ENCODE measurements around the gene TNIP1.

Gene TNIP1

GRCh38 chr5:151008210-151008491 is 72.7 kb downstream of the TNIP1 start:
- DNase-seq, result no peak
- no peaks in the 10 kb centered on the region for H3K9me3 Mint-ChIP-seq
- ATAC-seq, result no peak
- H3K27me3 Mint-ChIP-seq, result peaks cover 10% of the 10 kb centered on the region
- H3K4me1 Mint-ChIP-seq, result no peaks in the 10 kb centered on the region
- no peak overlapping the region for H3K4me3 Mint-ChIP-seq
- H3K27ac Mint-ChIP-seq, result no peak overlapping the region
- H3K36me3 Mint-ChIP-seq (ENCODE audit: low read depth), result no peaks in the 10 kb centered on the region

- peaks cover 10% of the 10 kb centered on the region for H3K27me3 Mint-ChIP-seq
- H3K27ac Mint-ChIP-seq, result no peak overlapping the region
- H3K9me3 Mint-ChIP-seq, result no peaks in the 10 kb centered on the region
- no peak for ATAC-seq
- DNase-seq, result no peak
- H3K4me3 Mint-ChIP-seq, result no peak overlapping the region
- H3K4me1 Mint-ChIP-seq, result no peaks in the 10 kb centered on the region
- H3K36me3 Mint-ChIP-seq (ENCODE audit: low read depth), result no peaks in the 10 kb centered on the region
These were observed 73.2 kb downstream of the TNIP1 start for GRCh38 chr5:151007430-151008209.

GRCh38 chr5:151006704-151007334 is 74.0 kb downstream of the TNIP1 start:
- no peak for DNase-seq
- H3K27ac Mint-ChIP-seq, result no peak overlapping the region
- ATAC-seq, result no peak
- H3K9me3 Mint-ChIP-seq, result no peaks in the 10 kb centered on the region
- no peak overlapping the region for H3K4me3 Mint-ChIP-seq
- H3K36me3 Mint-ChIP-seq (ENCODE audit: low read depth), result no peaks in the 10 kb centered on the region
- H3K27me3 Mint-ChIP-seq, result peaks cover 10% of the 10 kb centered on the region
- no peaks in the 10 kb centered on the region for H3K4me1 Mint-ChIP-seq

DNA sequence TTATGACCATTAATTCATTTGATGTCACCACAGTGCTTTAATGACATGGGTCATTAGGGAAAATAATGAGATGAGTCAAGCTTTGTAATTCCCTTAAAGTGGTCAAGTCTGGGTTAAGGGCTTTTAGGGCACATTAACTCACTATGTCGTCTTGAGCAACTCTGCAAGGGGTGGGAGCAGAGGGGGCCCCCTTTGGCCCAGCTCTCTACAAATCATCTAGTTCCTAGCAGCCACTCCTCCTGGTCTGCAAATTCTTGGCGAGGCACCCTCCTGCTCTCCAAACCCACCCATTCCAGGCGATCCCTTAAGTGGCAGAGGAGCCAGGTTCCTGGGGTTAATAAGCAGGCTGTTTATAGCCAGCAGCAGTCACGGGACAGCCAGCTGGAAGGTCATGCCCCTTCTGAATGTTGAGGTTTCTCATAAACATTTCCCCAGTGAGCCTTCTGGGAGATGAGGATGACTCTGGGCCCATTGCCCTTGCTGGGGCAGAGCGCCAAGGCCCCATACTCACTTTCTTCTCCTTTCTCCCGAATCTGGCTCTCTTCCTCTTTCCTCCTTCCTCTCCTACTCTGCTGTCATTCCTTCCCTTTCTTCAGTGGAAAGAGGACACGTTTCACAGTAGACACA is 74.8 kb downstream of the TNIP1 start:
- ATAC-seq, result no peak
- no peak overlapping the region for H3K4me3 Mint-ChIP-seq
- peaks cover 8% of the 10 kb centered on the region for H3K27me3 Mint-ChIP-seq
- no peaks in the 10 kb centered on the region for H3K4me1 Mint-ChIP-seq
- no peaks in the 10 kb centered on the region for H3K9me3 Mint-ChIP-seq
- no peak for DNase-seq
- H3K27ac Mint-ChIP-seq, result no peak overlapping the region
- H3K36me3 Mint-ChIP-seq (ENCODE audit: low read depth), result no peaks in the 10 kb centered on the region

DNA sequence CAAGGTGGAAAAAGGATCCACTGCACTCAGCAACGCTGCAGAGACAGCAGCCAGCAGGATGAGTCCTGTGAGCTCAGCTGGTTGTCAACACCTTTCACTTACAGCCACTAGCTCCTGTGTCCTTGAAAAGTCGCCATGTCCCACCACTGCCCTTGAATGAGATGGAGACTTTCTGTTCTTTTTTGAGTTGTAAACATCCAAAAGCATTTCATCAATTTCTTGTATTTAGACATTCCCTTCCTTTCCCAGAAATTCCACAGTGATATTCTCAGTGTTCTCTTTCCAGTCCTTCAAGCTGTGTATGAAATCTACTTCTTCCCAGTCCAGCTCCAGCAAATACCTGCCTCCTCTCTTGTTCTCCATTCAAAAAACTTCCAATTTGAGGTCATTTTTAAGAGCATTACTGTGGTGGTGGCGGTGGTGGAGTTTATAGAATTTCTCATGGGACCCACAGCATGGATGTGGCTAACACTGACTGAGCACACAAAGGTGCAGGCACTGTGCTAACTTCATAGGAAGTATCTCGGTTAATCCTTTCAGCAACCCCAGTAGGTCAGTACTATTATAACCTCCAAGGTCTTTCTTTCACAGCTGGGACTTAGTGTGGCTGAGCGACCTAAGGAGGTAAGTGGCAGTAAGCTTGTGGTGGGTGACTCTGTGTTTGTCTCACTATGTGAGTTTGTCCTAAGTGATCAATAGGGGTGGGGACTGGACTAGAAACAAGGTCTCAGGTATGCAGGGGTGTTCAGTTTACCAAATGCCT is 75.5 kb downstream of the TNIP1 start:
- no peak overlapping the region for H3K4me3 Mint-ChIP-seq
- ATAC-seq (no peak), DNase-seq (no peak)
- no peaks in the 10 kb centered on the region for H3K36me3 Mint-ChIP-seq (ENCODE audit: low read depth)
- no peaks in the 10 kb centered on the region for H3K4me1 Mint-ChIP-seq
- H3K27me3 Mint-ChIP-seq, result peaks cover 11% of the 10 kb centered on the region
- no peak overlapping the region for H3K27ac Mint-ChIP-seq
- no peaks in the 10 kb centered on the region for H3K9me3 Mint-ChIP-seq

DNA sequence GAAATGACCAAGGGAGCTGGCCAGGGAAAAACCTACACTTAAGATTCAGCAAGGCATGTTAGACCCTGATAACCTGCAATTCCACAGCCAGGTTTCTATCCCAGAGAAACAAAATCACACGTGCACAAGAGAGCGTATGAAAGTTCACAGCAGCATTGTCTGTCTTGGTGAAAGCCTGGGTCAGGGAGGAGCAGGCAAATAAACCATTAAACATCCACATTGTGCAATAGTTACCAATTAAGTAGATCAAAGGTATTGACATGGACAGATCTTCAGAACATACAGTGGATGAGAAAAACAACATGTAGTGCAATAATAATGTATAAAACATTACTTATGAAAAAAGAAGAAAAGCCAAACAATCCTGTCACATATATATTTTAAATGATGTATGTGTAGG is 76.3 kb downstream of the TNIP1 start:
- DNase-seq (no peak), ATAC-seq (no peak)
- H3K36me3 Mint-ChIP-seq (ENCODE audit: low read depth), result no peaks in the 10 kb centered on the region
- no peak overlapping the region for H3K27ac Mint-ChIP-seq
- peaks cover 14% of the 10 kb centered on the region for H3K27me3 Mint-ChIP-seq
- H3K4me3 Mint-ChIP-seq, result no peak overlapping the region
- H3K9me3 Mint-ChIP-seq, result no peaks in the 10 kb centered on the region
- H3K4me1 Mint-ChIP-seq, result no peaks in the 10 kb centered on the region

DNA sequence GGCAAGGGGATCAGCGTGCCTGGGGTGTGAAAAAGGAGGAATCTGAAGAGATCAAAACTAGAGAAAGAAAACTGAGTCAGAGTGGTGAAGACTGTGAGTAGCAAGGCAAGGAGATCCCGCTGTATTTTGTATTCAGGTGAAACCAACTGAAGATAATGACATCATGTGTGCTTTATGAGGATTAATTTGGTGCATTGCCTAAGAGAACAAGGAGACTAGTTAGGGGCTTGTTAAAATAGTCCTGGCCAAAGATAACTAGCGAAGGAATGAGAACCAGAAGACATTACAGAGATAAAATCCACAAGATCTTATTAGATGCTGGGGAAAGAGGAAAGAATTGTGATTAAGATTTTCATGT is 77.4 kb downstream of the TNIP1 start:
- Mint-ChIP-seq H3K4me1 (no peaks in the 10 kb centered on the region), H3K9me3 (no peaks in the 10 kb centered on the region), H3K27me3 (peaks cover 9% of the 10 kb centered on the region), H3K4me3 (no peak overlapping the region), H3K27ac (no peak overlapping the region), H3K36me3 (ENCODE audit: low read depth) (no peaks in the 10 kb centered on the region)
- DNase-seq (no peak), ATAC-seq (no peak)

DNA sequence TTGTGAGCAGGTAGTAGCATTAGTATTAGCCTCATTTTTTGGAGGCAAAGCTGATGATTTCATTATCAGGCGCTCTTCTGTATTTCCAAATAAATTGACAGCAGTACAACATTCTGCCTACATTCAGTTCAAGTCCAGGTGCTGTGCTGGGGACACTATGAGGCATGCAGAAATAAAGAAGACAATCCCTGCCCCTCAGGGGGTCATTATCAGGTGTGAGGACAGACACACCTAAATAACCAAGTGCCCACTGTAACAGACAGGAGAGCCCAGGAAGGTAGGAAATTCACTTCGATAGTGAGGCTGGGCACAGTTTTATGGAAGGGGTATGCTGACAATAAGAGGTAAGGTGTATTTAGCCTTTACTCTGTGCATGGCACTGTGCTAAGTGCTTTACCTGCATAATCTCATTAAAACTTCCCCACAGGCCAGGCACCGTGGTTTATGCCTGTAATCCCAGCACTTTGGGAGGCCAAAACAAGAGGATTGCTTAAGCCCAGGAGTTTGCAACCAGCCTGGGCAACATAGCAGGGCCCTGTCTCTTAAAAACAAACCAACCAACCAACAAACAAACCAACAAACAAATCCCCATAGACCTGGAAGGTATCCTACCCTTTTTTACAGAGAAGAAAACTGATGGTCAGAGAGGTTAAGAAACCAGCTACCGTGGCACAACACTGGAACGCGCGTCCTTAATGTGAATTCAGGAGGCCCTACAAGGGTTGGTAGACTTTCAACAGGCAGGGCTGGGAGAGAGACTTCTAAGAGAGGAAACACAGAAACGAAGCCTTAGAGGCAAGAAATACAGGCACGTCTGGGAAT is 77.9 kb downstream of the TNIP1 start:
- no peak for DNase-seq
- no peak for ATAC-seq
- Mint-ChIP-seq H3K4me1 (no peaks in the 10 kb centered on the region), H3K27ac (no peak overlapping the region), H3K4me3 (no peak overlapping the region), H3K27me3 (peaks cover 9% of the 10 kb centered on the region), H3K36me3 (ENCODE audit: low read depth) (no peaks in the 10 kb centered on the region), H3K9me3 (no peaks in the 10 kb centered on the region)

- DNase-seq, result no peak
- no peaks in the 10 kb centered on the region for H3K9me3 Mint-ChIP-seq
- H3K4me3 Mint-ChIP-seq, result no peak overlapping the region
- no peaks in the 10 kb centered on the region for H3K36me3 Mint-ChIP-seq (ENCODE audit: low read depth)
- no peaks in the 10 kb centered on the region for H3K4me1 Mint-ChIP-seq
- H3K27me3 Mint-ChIP-seq, result peaks cover 9% of the 10 kb centered on the region
- no peak overlapping the region for H3K27ac Mint-ChIP-seq
- no peak for ATAC-seq
These were observed 78.6 kb downstream of the TNIP1 start for GRCh38 chr5:151002250-151002649.

- Mint-ChIP-seq H3K27me3 (peaks cover 9% of the 10 kb centered on the region), H3K27ac (no peak overlapping the region), H3K4me3 (no peak overlapping the region), H3K36me3 (ENCODE audit: low read depth) (no peaks in the 10 kb centered on the region), H3K9me3 (no peaks in the 10 kb centered on the region), H3K4me1 (no peaks in the 10 kb centered on the region)
- DNase-seq (no peak), ATAC-seq (no peak)
These were observed 79.4 kb downstream of the TNIP1 start for GRCh38 chr5:151001436-151001835.

- H3K27ac Mint-ChIP-seq, result no peak overlapping the region
- H3K27me3 Mint-ChIP-seq, result peaks cover 9% of the 10 kb centered on the region
- no peak for DNase-seq
- no peak for ATAC-seq
- no peaks in the 10 kb centered on the region for H3K9me3 Mint-ChIP-seq
- H3K36me3 Mint-ChIP-seq (ENCODE audit: low read depth), result no peaks in the 10 kb centered on the region
- no peak overlapping the region for H3K4me3 Mint-ChIP-seq
- H3K4me1 Mint-ChIP-seq, result no peaks in the 10 kb centered on the region
These were observed 81.0 kb downstream of the TNIP1 start for GRCh38 chr5:150999704-151000442.

- no peaks in the 10 kb centered on the region for H3K4me1 Mint-ChIP-seq
- no peaks in the 10 kb centered on the region for H3K36me3 Mint-ChIP-seq (ENCODE audit: low read depth)
- ATAC-seq (no peak), DNase-seq (no peak)
- H3K27me3 Mint-ChIP-seq, result no peaks in the 10 kb centered on the region
- peaks cover 15% of the 10 kb centered on the region for H3K9me3 Mint-ChIP-seq
- no peak overlapping the region for H3K27ac Mint-ChIP-seq
- no peak overlapping the region for H3K4me3 Mint-ChIP-seq
These were observed 86.9 kb downstream of the TNIP1 start for GRCh38 chr5:150993826-150994412.

GRCh38 chr5:150993422-150993821 is 87.4 kb downstream of the TNIP1 start:
- Mint-ChIP-seq H3K27me3 (no peaks in the 10 kb centered on the region), H3K4me3 (no peak overlapping the region), H3K27ac (no peak overlapping the region), H3K4me1 (no peaks in the 10 kb centered on the region), H3K36me3 (ENCODE audit: low read depth) (no peaks in the 10 kb centered on the region), H3K9me3 (peaks cover 15% of the 10 kb centered on the region)
- ATAC-seq (no peak), DNase-seq (no peak)
